Measurements from ENCODE around the gene SGCD.

- TF ChIP-seq SRF (IDR thresholded peaks at IDR 0.05; ENCODE audit: low read depth) (no peak), POLR2AphosphoS5 (IDR thresholded peaks at IDR 0.05; ENCODE audit: low read depth, low read length) (no peak), CTCF (IDR thresholded peaks at IDR 0.05 in 2 of 3, conservative IDR thresholded peaks at IDR 0.05 in 1 of 3; ENCODE audit: borderline replicate concordance in 1 of 3, insufficient read depth in 1 of 3, low read depth in 2 of 3, low read length in 2 of 3) (no peak)
Measured at GRCh38 chr5:156585999-156586398, 259.0 kb downstream of the SGCD start.

All from HCT116 (cell line).